A549 (cell line): ENCODE results near the gene ZNF385B. TPM values are rescaled to one million over a fixed set of nuclear protein-coding genes. Genes with fewer than 3 reads are reported as not detected.
A peak's percentile ranks its signal among the peaks of the same experiment; 100 is the strongest.

Experiments
- ATAC-seq, 2 experiments: fragments of 200-7000 bp in 1 of 2; fragments of >200 bp in 1 of 2; cut with Nextera tagmentation in 1 of 2; cut with Tn5 transposase in 1 of 2; 3 replicates each; pipeline versions ENCODE4 v1.8.0 to v1.9.1; 2018 to 2020; ENCODE audit warnings: mild to moderate bottlenecking in 1 of 2, moderate library complexity in 1 of 2
- CTCF ChIA-PET: fragments of 300-600 bp; sonication (Branson Sonifier 250); formaldehyde crosslinking; extraction: SDS; loops from one replicate; lab custom pipeline; 2021; ENCODE audit warnings: antibody characterized with exemption, inconsistent platforms; lab: Yijun Ruan, JAX
- POLR2A ChIA-PET: fragments of 350-600 bp; formaldehyde crosslinking; extraction: SDS; loops from one replicate; lab custom pipeline; 2021; ENCODE audit warnings: antibody characterized with exemption, inconsistent platforms; lab: Yijun Ruan, JAX
- DNase-seq, 2 experiments: peaks; one replicate each; pipeline versions ENCODE4 v3.0.0 to v3.0.0-alpha.2; 2011 to 2016; ENCODE audit warnings: low read depth in 1 of 2, low spot score in 1 of 2
- FAIRE-seq: peaks from 2 replicates; lab custom pipeline; 2011; peaks lifted over from hg19 to GRCh38; lab: Jason Lieb, UNC
- H3K27ac ChIP-seq, 2 experiments: fragments of >200 bp; sonication (Bioruptor Twin); formaldehyde crosslinking; 3 replicates each; pipeline ENCODE4 v1.5.1; 2016 to 2017
- H3K4me1 ChIP-seq: fragments of >200 bp; sonication (Bioruptor Twin); formaldehyde crosslinking; 3 replicates; pipeline ENCODE4 v1.6.1; 2016
- H3K4me2 ChIP-seq: fragments of >200 bp; sonication (Bioruptor Twin); formaldehyde crosslinking; 3 replicates; pipeline ENCODE4 v1.6.1; 2016
- H3K4me3 ChIP-seq: fragments of >200 bp; sonication (Bioruptor Twin); formaldehyde crosslinking; 3 replicates; pipeline ENCODE4 v1.5.1; 2016
- H3K9me3 ChIP-seq: fragments of >200 bp; sonication (Bioruptor Twin); formaldehyde crosslinking; 3 replicates; pipeline ENCODE4 v1.6.1; 2016
- BHLHE40 ChIP-seq: IDR thresholded peaks from 2 replicates; pipeline ENCODE4 v1.6.1; 2012; ENCODE audit warnings: low read depth, low read length, inconsistent platforms
- CBX2 ChIP-seq: fragments of 200-600 bp; sonication (generic); IDR thresholded peaks from 2 replicates; pipeline ENCODE4 v1.6.1; 2016; ENCODE audit warnings: low read depth, mild to moderate bottlenecking, borderline replicate concordance
- CEBPB ChIP-seq, 2 experiments: fragments of >200 bp in 1 of 2; sonication (Bioruptor Twin) in 1 of 2; formaldehyde crosslinking in 1 of 2; IDR thresholded peaks; 2 replicates each; pipeline ENCODE4 v1.6.1; 2012 to 2016
- CHD2 ChIP-seq: fragments of 150-350 bp; IDR thresholded peaks from 2 replicates; pipeline ENCODE4 v1.6.1; 2014; ENCODE audit warnings: low read length; ENCODE audit not compliant: partially characterized antibody
- E2F6 ChIP-seq: IDR thresholded peaks from 2 replicates; pipeline ENCODE4 v1.6.1; 2012; ENCODE audit warnings: low read depth, borderline replicate concordance
- EHF ChIP-seq: fragments of 250-450 bp; sonication (Bioruptor Pico); IDR thresholded peaks from 2 replicates; pipeline ENCODE4 v1.5.0; 2020; ENCODE audit warnings: mild to moderate bottlenecking
- FOSB ChIP-seq: fragments of 250-450 bp; sonication (Bioruptor Pico); IDR thresholded peaks from 2 replicates; pipeline ENCODE4 v1.5.0; 2020; ENCODE audit warnings: mild to moderate bottlenecking, moderate library complexity
- FOSL2 ChIP-seq, 2 experiments: fragments of 450-650 bp in 1 of 2; fragments of >200 bp in 1 of 2; sonication (Bioruptor Twin) in 1 of 2; formaldehyde crosslinking; IDR thresholded peaks; 2 replicates each; pipeline versions ENCODE4 v1.5.0 to v1.6.1; 2016 to 2020; ENCODE audit warnings: mild to moderate bottlenecking in 1 of 2, moderate library complexity in 1 of 2
- HES2 ChIP-seq: fragments of >200 bp; sonication (Bioruptor Twin); formaldehyde crosslinking; IDR thresholded peaks from 2 replicates; pipeline ENCODE4 v1.6.1; 2016
- HOXB13 ChIP-seq: fragments of 250-450 bp; sonication (Bioruptor Pico); IDR thresholded peaks from 2 replicates; pipeline ENCODE4 v1.5.0; 2020; ENCODE audit warnings: low read depth, mild to moderate bottlenecking, moderate library complexity
- JUNB ChIP-seq: fragments of >200 bp; sonication (Bioruptor Twin); formaldehyde crosslinking; IDR thresholded peaks from 2 replicates; pipeline ENCODE4 v1.6.1; 2016
- KDM5A ChIP-seq: fragments of 200-600 bp; sonication (generic); IDR thresholded peaks from 2 replicates; pipeline ENCODE4 v1.6.1; 2016; ENCODE audit warnings: antibody characterized with exemption, mild to moderate bottlenecking
- MAZ ChIP-seq: fragments of 150-350 bp; IDR thresholded peaks from 2 replicates; pipeline ENCODE4 v1.6.1; 2014; ENCODE audit warnings: antibody characterized with exemption, low read depth, low read length, borderline replicate concordance
- MYC ChIP-seq: IDR thresholded peaks from 2 replicates; pipeline ENCODE4 v1.6.1; 2012; ENCODE audit warnings: mild to moderate bottlenecking, inconsistent platforms, low read length, improper control_type of control experiment, borderline replicate concordance
- NR3C1 ChIP-seq: fragments of >200 bp; sonication (Bioruptor Twin); formaldehyde crosslinking; IDR thresholded peaks from 3 replicates; pipeline ENCODE4 v1.6.1; 2017
- POLR2A ChIP-seq: IDR thresholded peaks from 2 replicates; pipeline ENCODE4 v1.6.1; 2012; ENCODE audit warnings: mild to moderate bottlenecking, low read length
- RAD21 ChIP-seq, 2 experiments: fragments of >200 bp in 1 of 2; sonication (Bioruptor Twin) in 1 of 2; formaldehyde crosslinking in 1 of 2; IDR thresholded peaks in 1 of 2; conservative IDR thresholded peaks in 1 of 2; 2 replicates in 1 of 2; 3 replicates in 1 of 2; pipeline ENCODE4 v1.6.1; 2012 to 2018; ENCODE audit warnings: inconsistent platforms in 1 of 2
- RARB ChIP-seq: fragments of 250-450 bp; sonication (Bioruptor Pico); IDR thresholded peaks from 2 replicates; pipeline ENCODE4 v1.8.0; 2021; ENCODE audit warnings: mild to moderate bottlenecking, moderate library complexity
- RCOR1 ChIP-seq: fragments of 150-350 bp; IDR thresholded peaks from 2 replicates; pipeline ENCODE4 v1.6.1; 2014; ENCODE audit warnings: antibody characterized with exemption, low read length, low read depth
- SMC3 ChIP-seq: fragments of >200 bp; sonication (Bioruptor Twin); formaldehyde crosslinking; IDR thresholded peaks from 3 replicates; pipeline ENCODE4 v1.6.1; 2018; ENCODE audit warnings: inconsistent platforms
- TP53 ChIP-seq: fragments of 250-450 bp; sonication (Bioruptor Pico); IDR thresholded peaks from 2 replicates; pipeline ENCODE4 v1.5.0; 2021; ENCODE audit warnings: mild to moderate bottlenecking, moderate library complexity
- ZC3H11A ChIP-seq: fragments of 450-650 bp; IDR thresholded peaks from 2 replicates; pipeline ENCODE4 v1.6.1; 2014; ENCODE audit warnings: antibody characterized with exemption, mild to moderate bottlenecking
- ZFP36 ChIP-seq: fragments of 450-650 bp; IDR thresholded peaks from 2 replicates; pipeline ENCODE4 v1.6.1; 2014; ENCODE audit warnings: borderline replicate concordance; ENCODE audit not compliant: partially characterized antibody
- WGBS: methylation state at CpG from one replicate; pipeline ENCODE4 v1.1.6; 2017; ENCODE audit errors: missing lambda C conversion rate; 5-methylcytosine and 5-hydroxymethylcytosine counted together
- polyA plus RNA-seq, 4 experiments: library from polyadenylated mRNA; depleted of rRNA in 3 of 4; stranded (reverse); fragments of >200 nt; fragmentation: RNase III in 1 of 4; extraction: RNeasy Plus Mini Kit Qiagen cat#74134 plus additional on column Dnase treatment in 1 of 4; gene quantifications; 2 replicates in 3 of 4; 3 replicates in 1 of 4; pipeline ENCODE4 v1.2.3, GENCODE V29; 2011 to 2017
- TF ChIP-seq, protein P1 (sequence below): fragments of 250-450 bp; sonication (Bioruptor Pico); IDR thresholded peaks from 2 replicates; pipeline ENCODE4 v1.5.0; 2021; ENCODE audit warnings: mild to moderate bottlenecking, moderate library complexity, borderline replicate concordance
- TF ChIP-seq, protein P2 (sequence below): fragments of >200 bp; sonication (Bioruptor Twin); formaldehyde crosslinking; IDR thresholded peaks from 3 replicates; pipeline ENCODE4 v1.6.1; 2016
- TF ChIP-seq, protein P3 (sequence below): fragments of >200 bp; sonication (Bioruptor Twin); formaldehyde crosslinking; IDR thresholded peaks from 3 replicates; pipeline ENCODE4 v1.5.1; 2016

Gene ZNF385B
- polyA plus RNA-seq, 2 of the 4 experiments (the other 2 are of a cell fraction), result not detected

DNA sequence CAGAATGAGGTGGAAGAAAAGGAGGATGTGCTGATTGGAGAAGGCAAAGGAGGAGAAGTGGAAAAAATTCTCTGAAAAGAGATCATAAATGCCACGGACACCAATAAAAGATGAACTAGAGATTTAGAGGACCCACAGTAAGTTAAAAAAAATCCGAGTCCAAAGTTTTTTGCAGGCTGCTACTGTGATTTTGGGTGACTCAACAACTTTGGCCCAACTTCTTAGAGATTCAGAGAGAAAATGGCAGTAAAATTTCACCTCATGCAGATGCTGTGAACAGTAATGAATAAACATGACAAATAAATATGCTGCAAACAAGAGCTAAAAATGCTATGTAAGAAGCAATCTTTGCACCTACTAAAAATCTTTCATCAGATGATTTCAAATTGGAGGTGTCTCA is 419.9 kb downstream of the ZNF385B start:
- no peak for DNase-seq
- POLR2A ChIA-PET, result no interaction called here
- H3K4me3 ChIP-seq, result no peak overlapping the region
- no peak overlapping the region for H3K4me2 ChIP-seq
- FAIRE-seq, result no peak
- CTCF ChIA-PET, result interaction anchor here (1.0 to 1.7 kb wide), 4 partner anchors 13 to 646 kb away, joined by 3 to 8 read pairs (median 4); no protein-coding TSS in a partner anchor
- WGBS, result 24% methylated on average over 2 of the region's 2 CpGs
- no peaks in the 10 kb centered on the region for H3K9me3 ChIP-seq
- TF ChIP-seq, protein P1, sequence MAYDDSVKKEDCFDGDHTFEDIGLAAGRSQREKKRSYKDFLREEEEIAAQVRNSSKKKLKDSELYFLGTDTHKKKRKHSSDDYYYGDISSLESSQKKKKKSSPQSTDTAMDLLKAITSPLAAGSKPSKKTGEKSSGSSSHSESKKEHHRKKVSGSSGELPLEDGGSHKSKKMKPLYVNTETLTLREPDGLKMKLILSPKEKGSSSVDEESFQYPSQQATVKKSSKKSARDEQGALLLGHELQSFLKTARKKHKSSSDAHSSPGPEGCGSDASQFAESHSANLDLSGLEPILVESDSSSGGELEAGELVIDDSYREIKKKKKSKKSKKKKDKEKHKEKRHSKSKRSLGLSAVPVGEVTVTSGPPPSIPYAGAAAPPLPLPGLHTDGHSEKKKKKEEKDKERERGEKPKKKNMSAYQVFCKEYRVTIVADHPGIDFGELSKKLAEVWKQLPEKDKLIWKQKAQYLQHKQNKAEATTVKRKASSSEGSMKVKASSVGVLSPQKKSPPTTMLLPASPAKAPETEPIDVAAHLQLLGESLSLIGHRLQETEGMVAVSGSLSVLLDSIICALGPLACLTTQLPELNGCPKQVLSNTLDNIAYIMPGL (CRISPR knock-in tag), result no peak
- TF ChIP-seq TP53 (no peak), BHLHE40 (no peak), RAD21 (conservative IDR thresholded peaks at IDR 0.05 in 1 of 2, IDR thresholded peaks at IDR 0.05 in 1 of 2) (no peak), EHF (CRISPR knock-in tag) (no peak), CBX2 (no peak), NR3C1 (no peak), KDM5A (no peak), HES2 (no peak), FOSL2 (IDR thresholded peaks at IDR 0.05) (no peak), FOSL2 (CRISPR knock-in tag; IDR thresholded peaks at IDR 0.05) (no peak), JUNB (no peak), MAZ (no peak), ZC3H11A (no peak), ZFP36 (no peak), CHD2 (no peak), POLR2A (no peak), HOXB13 (CRISPR knock-in tag) (no peak), E2F6 (no peak), RCOR1 (no peak), FOSB (CRISPR knock-in tag) (no peak)
- ATAC-seq, result no peak
- no peak overlapping the region for H3K27ac ChIP-seq
- H3K4me1 ChIP-seq, result no peaks in the 10 kb centered on the region

GRCh38 chr2:179440642-179441251 is 420.7 kb downstream of the ZNF385B start:
- Histone ChIP-seq H3K9me3 (no peaks in the 10 kb centered on the region), H3K4me2 (no peak overlapping the region), H3K4me3 (no peak overlapping the region), H3K4me1 (no peaks in the 10 kb centered on the region), H3K27ac (no peak overlapping the region)
- CTCF ChIA-PET, result interaction anchor here (1.0 to 1.7 kb wide), 4 partner anchors 14 to 646 kb away, joined by 3 to 8 read pairs (median 4); no protein-coding TSS in a partner anchor
- DNase-seq (peak in 1 of 2 experiments; percentile 41), FAIRE-seq (no peak), ATAC-seq (peak in 1 of 2 experiments; percentile 72; a peak in 3 of 6 replicates)
- TF ChIP-seq MAZ (no peak), CEBPB (IDR thresholded peaks at IDR 0.05) (no peak), SMC3 (peak; percentile 64), RAD21 (conservative IDR thresholded peaks at IDR 0.05 in 1 of 2, IDR thresholded peaks at IDR 0.05 in 1 of 2) (peak; percentile 58 to 64), RARB (CRISPR knock-in tag) (no peak), ZC3H11A (no peak), NR3C1 (no peak), MYC (no peak), E2F6 (no peak)
- TF ChIP-seq, protein P1 (CRISPR knock-in tag), result no peak
- TF ChIP-seq, protein P2, sequence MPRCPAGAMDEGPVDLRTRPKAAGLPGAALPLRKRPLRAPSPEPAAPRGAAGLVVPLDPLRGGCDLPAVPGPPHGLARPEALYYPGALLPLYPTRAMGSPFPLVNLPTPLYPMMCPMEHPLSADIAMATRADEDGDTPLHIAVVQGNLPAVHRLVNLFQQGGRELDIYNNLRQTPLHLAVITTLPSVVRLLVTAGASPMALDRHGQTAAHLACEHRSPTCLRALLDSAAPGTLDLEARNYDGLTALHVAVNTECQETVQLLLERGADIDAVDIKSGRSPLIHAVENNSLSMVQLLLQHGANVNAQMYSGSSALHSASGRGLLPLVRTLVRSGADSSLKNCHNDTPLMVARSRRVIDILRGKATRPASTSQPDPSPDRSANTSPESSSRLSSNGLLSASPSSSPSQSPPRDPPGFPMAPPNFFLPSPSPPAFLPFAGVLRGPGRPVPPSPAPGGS, result no peak
- TF ChIP-seq, protein P3, sequence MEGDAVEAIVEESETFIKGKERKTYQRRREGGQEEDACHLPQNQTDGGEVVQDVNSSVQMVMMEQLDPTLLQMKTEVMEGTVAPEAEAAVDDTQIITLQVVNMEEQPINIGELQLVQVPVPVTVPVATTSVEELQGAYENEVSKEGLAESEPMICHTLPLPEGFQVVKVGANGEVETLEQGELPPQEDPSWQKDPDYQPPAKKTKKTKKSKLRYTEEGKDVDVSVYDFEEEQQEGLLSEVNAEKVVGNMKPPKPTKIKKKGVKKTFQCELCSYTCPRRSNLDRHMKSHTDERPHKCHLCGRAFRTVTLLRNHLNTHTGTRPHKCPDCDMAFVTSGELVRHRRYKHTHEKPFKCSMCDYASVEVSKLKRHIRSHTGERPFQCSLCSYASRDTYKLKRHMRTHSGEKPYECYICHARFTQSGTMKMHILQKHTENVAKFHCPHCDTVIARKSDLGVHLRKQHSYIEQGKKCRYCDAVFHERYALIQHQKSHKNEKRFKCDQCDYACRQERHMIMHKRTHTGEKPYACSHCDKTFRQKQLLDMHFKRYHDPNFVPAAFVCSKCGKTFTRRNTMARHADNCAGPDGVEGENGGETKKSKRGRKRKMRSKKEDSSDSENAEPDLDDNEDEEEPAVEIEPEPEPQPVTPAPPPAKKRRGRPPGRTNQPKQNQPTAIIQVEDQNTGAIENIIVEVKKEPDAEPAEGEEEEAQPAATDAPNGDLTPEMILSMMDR, result peak; percentile 75
- POLR2A ChIA-PET, result no interaction called here
- WGBS, result 65% methylated on average over 5 of the region's 5 CpGs
